Camera-type eye (tissue), 1 donor: ENCODE results near the gene STC2. TPM values are rescaled to one million over a fixed set of nuclear protein-coding genes. Genes with fewer than 3 reads are reported as not detected.

Experiments
- total RNA-seq: library from RNA; depleted of rRNA; stranded (reverse); fragments of >200 nt; gene quantifications from one replicate; pipeline ENCODE4 v1.2.3, GENCODE V29; 2014

The STC2 gene, protein sequence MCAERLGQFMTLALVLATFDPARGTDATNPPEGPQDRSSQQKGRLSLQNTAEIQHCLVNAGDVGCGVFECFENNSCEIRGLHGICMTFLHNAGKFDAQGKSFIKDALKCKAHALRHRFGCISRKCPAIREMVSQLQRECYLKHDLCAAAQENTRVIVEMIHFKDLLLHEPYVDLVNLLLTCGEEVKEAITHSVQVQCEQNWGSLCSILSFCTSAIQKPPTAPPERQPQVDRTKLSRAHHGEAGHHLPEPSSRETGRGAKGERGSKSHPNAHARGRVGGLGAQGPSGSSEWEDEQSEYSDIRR
- 48.9 TPM for total RNA-seq

DNA sequence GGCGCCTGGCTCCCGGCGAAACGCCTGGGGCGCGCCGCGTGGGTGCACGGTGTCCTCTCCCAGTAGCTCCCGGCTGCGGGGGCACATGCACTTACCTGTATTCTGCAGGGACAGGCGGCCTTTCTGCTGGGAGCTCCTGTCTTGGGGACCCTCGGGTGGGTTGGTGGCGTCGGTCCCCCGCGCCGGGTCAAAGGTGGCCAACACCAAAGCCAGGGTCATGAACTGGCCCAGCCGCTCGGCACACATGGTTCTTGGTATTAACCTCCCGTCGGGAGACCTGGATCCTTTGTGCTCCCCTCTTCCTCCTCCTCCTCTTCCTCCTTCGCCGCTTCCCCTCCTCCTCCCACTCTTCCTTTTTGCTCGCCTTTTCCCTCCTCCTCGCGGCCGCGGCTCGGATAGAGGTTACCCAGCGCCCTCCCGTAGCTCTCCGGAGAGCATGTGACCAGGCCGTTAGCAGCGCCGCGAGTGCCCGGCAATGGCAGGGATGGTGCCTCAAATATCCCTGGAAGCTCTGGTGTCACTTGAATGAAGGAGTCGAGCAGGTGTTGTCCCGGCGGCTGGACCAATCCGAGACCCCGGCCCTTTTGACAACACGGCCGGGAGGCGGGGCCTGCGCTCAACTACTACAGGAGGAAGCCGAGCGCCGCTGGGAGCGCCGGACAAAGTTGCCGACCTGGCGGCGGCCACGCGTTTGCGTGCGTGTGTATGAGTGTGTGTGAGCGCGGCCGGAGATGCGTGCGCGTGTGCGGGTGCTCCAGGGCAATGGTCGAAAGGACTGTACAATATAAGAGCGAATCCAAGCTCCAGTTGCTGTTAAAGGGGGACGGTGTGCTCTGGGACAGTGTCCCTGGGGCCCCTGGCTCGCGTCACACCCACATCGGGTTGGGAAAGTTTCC lies at the start of gene STC2:
Gene STC2, minus strand, starts transcription at position 467 of the 896 bp plus-strand sequence. Its CDS starts 221 bp downstream, at position 246.

Other genes with a start within 250 kb of the STC2 start
- 15.6 TPM for gene BNIP1, start 183.9 kb downstream of the STC2 start, total RNA-seq
- not detected for gene NKX2-5, start 93.2 kb downstream of the STC2 start, total RNA-seq